SKM-1 (cell line): ENCODE results near the gene CHCHD6.

Experiments
- DNase-seq: peaks from one replicate; lab custom pipeline; 2025; ENCODE audit not compliant: unreplicated experiment; lab: John Stamatoyannopoulos, UW

Gene CHCHD6

DNA sequence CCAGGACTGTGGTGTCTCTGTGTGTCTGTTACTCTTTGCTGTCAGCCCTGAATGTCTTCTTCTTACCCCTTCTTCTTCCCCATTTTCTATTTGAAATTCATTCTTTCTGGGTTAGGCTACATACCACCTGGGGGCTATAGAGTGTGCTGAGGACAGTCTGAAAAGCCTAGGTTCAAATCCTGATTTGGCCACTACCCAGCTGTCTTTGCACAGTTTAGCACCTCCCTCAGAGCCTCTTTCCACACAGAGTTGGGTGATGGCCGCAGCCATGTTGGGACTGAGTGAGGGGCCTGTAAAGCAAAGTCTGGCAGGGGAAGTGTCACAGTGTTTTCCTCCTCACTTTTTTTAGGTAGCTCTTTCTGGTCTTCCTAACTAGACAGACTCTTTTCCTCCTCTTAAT, 113.7 kb downstream of the CHCHD6 start:
- no peak for DNase-seq

DNA sequence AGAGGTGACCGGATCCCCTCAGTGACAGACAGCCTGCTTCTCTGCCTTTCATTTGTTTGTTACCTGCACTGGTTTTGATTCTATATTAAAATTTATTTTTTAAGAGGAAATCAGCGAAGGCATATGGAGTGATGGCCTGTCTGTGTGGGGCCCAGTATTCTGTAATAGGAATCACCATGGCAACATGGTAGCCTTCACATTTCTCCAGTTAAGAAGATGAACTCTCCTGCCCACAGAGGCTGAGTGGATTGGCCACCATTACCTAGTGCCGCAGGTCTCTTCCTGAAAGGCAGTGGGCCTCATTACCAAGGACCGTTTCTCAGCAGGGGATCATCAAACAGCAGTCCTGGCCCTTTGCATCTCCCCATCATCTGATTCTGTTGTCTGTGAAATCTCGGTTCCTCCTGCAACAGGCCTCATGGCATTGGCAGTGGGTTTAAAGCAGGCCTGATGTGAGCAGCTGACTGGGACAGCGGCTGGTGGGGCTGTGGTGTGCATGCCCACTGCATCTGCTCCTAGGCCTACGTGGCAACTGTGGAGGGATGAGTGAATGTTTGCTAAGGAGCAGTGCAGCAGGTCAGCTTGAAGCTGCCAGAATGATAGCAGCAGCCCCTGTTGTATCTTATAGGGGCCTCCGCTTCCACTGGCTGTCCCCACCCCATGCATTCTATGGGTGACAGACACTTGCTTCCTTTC, 114.5 kb downstream of the CHCHD6 start:
- DNase-seq: no peak

DNA sequence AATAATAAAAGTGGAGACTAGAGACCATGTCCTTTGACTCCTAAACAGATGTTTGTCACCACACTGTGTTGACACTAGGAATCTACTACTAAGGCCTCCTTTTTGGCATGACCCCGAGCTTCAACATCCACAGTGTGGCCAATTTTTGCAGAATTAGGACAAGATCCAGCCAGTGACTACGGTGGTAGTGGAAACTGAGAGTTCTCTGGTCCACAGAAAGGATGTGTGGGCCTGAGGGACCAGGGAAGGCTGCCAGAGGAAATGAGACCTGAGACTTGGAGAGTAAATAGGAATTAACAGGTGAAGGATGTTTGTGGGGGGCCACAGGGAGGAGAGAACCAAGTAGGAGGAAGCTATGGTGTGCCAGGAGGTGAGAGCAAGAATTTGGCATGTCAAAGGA, 122.7 kb downstream of the CHCHD6 start:
- DNase-seq: no peak

DNA sequence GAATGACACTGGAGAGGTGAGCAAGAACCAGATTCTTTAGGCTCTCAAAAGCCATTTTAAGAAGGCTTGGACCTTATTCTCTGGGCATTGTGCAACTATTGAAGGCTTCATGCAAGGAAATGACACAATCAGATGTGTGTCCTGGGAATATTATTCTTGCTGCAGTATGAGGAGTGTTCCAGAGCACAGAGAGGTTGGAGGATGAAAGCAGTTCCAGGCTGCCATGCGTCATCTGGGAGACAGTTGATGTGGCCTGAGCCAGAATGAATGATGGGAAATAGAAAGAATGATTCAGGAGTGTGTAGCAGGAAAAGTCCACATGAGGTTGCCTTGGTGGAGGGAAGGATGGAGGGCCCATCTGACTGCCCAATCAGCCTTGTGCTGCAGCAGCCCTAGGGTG, 123.1 kb downstream of the CHCHD6 start:
- no peak for DNase-seq

DNA sequence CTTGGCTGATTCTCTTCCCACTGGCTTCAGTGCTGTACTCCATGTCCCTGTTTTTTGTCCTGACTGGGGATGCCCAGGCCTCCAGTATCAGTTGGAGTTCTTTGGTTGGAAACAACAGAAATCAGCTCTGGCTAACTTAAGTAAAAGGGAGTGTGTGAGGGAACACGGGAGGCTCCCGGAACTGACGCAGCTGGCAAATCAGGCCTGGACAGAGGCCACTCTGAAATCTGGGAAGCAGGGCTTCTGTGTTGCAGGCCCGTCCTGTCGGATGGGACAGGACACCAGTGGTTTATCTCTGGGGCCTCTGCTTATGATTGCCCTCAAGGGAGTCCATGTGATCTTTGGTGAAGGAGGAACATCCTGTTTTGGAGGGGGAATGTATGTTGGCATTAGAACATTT, 124.3 kb downstream of the CHCHD6 start:
- DNase-seq: no peak

DNA sequence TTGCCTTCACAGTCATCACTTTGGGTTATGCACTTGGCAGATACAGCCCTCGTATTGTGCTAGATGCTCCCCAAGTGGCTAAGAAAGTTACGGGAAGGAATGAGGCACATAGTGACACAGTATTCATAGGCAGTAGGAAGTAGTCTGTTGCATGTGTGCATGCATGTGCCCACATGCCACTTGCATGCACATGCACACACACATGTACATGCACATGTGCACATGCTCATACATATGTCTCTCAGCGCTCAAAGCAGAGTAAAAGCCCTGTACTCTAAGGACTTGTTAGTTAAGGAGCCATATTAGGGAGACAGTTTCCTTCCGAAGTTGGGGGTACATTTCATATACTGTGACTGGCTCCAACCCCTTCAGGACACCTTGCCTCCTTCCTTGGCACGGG, 128.9 kb downstream of the CHCHD6 start:
- DNase-seq: no peak

DNA sequence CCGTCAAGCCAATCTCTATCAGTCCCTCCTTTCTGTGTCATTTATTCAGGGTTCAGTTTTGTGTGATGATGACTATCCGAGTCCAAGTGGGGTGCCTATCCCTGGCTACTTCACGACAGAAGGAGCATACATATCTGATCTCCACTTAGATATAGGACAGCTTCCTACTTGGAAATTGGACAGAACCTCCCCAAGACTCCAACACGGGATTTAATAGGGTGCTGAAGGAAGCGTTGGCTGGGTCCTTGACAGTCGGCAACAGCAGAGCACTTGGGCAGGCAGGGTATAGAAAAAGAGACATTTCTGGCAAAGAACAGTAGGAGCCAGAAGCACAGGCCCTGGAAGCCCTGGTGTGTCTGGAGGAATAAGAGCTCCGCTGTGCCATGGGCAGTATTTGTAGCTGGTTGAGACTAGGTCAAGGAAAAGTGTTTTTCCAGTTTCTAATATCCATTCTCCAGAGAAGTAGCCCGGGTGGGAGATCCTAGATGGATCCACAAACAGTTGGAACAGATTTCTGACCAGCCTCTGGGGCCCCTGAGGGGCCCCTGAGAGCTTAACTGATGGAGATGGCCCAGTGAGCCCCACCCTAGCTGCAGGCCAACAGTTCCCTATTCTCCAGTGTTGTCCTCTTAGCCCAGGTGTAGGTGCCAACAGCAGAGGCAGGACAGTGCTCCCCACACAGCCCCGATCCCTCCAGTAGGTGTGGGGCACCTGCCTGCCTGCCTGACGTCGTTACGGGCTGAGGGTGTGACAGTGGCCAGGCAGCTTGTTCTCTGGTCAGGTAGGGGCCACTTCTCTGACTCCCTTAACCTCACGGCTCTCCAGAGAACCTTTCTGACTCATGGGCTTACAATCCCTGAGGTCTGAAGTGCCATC, 130.8 kb downstream of the CHCHD6 start:
- no peak for DNase-seq

DNA sequence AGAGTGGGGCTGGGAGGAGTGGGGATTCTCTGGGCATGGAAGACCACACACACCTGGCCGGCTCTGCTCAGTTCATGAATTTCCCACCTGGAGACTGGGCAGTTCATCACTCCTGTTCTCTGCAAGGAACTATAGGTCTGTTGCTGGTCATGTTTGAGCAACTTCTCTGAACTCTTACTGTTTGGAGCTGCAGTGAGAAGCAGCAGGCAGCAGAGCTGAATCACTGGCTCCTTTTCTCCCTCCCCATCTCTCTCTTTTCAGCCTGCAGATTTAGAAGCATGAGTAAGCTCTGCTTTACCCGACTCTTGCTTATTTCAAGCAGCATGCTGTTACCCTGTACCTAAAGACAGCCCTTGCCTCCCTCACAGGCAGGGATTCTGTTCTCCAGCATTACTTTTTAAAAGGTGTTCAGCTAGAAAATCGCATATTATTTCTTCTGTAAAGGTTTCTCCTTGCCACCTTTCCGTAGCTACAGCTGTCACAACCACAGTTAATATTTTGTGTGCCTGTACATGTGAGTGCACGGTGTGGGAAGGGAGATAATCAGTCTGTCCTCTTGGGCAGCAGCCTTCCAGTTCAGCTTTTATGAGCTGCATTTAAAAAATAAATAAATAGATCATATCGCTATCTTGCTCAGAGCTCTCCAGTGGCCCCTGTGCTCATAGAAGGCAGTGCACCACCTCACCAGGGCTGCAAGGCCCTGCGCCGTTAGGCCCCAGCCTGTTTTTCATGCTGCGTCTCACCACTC, 131.6 kb downstream of the CHCHD6 start:
- no peak for DNase-seq

DNA sequence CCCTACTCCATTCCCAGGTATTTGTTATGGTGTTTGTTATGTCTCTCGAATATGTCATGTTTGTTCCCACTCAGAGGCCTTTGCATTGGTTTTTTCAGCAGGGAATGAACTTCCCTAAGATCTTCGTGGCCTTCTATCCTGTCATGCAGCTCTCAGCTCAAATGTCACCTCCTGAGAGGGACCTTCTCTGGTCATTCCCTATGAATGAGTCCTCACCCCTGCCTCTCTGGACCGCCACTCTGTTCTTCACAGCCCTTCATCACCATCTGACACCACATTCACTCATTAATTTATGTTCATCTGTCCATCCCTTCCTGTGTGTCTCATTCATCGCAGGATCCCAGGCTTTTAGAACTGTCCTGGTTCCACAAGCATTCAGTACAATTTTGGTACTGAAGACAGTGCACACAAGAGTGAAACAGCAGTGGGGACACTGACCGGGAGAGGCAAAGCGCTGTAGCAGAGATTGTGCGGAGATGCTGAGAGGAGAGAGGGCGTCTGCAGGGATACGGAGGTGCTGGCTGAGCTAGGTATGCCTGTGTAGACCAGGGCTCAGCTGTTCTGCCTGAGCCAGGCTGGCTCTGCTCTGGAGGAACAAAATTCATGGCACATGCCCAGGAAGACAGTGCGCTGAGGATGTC, 132.3 kb downstream of the CHCHD6 start:
- DNase-seq: no peak

DNA sequence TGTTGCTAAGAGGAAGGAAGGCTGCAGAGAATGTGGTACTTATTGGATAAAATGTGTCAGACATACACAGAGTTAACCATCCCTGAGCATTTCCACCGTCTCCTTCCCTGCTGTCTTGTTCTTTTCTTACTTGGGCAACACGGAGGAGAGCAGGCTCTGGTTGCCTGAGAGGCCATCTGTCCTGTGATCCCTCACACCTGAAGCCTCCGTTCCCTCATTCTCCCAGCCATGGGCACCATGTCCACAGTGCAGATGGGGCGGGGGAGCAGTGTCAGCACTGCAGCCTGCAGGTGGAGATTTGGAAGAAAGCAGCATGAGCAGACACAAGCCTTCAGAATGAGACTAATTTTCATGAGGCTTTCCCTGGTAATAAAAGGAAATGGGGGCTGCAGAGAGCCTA, 133.7 kb downstream of the CHCHD6 start:
- no peak for DNase-seq

DNA sequence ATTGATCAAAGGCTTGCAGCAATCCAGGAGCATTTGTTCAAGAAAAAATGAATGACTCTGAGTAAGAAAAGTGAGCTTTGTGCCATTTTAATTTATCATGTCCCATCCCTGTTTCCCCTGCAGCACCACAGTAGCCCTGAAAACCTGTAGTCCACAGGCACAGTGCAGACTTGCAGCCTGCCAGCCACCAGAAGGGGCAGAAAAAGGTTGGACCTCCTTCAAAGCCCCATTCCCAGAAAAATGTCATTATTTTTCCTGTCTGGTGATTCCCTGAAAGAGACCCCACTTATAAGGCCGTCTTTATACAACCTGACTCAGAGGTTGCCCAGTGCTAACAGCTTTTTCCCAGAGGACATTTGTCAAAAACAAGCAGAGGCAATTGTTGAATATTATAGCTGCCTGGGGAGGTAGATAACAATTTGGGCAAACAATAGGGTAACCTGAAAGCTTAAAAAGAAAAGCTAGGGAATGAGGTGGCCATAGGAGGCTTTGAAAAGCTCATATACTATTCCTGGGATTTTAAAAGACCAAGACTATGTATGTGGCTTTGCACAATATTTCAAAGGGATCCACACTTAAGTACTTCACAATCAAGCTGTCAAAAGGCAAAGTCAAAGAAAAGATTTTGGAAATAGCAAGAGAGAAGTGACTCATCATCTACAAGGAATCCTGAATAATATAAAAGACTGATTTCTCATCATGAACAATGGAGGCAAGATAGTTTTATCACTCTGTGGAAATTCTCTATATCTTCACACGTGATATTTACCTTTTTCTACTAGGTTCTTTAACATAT, 142.1 kb downstream of the CHCHD6 start:
- DNase-seq: no peak

DNA sequence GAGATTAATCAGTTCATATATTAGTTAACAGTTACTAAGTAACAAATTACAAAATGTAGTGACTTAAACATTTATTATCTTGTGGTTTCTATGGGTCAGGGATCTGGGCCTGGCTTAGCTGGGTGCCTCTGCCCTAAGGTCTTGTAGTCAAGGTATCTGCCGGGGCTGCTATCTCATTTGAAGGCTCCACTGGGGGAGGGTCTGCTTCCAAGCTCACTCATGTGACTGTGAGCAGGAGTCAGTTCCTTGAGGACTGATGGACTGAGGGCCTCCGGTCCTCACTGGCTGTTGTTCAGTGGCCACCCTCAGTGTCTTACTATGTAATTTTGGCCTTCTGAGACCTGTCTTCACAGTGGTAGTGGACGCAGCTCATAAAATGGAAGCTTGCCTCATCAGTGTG, 143.0 kb downstream of the CHCHD6 start:
- no peak for DNase-seq

DNA sequence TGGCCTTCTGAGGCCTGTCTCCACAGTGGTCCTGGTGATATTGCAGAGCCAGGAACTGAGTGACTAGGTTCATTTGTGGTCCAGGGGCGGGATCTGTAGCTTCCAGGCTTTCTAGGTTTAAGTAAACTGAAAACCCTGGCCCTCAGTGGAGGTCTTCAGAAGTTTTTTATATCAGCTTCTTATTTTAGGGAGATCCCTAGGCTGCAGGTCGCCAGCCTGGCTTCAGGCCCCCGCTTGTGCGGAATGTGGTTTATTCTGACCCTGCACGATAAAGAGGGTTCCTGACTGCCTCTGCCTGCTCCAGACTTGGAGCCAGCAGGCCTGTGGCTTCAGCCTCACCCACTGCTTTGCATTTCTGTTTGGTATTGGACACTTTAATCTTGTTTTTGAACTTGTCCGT, 145.0 kb downstream of the CHCHD6 start:
- DNase-seq: no peak

DNA sequence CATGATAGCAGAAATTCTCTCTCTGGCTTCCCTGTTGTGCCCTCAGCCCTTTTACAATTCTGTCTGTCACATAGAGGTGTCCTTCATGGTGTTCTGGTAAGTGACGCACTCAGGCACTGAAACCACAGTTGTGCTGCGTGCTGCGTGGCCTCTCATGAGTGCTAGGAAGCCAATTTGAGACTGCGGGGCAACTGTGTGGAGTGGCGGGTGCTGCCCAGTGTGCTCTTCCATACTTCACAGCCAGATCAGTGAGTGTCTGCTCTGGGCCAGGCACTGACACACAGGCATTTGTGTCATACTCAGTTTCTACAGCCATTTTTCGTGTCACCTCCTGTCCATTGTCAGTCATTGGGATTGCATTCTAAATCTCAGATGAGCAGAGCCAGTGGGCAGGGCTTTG, 145.7 kb downstream of the CHCHD6 start:
- DNase-seq: no peak

DNA sequence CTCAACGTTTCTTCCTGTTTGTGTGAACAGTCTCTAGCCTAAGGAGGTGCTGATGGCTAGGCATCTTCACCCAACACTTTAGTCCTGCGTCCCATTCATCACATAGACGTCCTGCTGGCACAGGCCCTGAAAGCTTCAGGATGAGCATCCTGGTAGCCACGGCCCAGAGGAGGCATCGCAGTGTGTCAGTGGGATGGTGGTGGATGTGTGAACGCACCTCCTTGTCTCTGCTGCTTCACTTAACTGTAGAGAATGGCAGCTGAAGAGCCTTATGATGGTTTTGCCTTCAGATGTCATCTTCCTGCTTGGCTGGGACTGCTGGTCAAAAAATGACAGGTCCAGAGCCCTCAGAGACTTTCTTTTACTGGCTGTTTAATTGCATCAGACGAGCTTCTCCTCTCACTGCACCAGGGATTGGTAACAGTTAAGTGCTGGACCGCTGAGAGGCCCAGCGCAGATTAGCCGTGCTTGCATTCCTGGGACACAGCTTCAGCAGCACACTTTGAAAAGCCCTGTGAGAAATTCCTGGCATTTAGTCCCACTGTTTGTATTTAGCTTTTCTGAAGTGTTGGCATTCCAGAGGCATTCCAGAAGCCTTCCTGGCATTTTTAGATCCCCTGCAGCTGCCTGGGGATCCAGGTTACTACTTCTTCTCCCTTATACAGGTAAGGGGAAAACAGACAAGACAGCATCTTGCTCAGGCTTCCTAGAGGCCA, 146.5 kb downstream of the CHCHD6 start:
- no peak for DNase-seq

DNA sequence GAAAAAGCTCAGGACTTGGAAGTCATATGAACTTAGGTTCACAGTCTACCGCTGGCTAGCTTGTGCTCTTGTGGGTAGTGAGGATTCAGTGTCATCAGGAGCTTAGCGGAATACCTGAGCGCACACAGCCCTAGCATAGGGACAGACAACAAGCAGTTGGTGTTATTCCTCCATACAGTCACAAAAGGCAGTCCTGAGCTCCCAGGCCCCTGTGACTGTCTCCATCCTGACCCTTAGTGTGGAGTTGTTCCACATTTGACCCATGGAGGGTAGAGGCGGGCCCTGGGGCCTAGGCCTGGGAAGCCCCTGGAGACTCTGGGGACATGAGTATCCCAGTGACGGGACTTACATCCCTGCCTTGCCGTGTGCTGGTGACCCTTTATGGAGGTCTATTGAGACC, 147.3 kb downstream of the CHCHD6 start:
- no peak for DNase-seq

DNA sequence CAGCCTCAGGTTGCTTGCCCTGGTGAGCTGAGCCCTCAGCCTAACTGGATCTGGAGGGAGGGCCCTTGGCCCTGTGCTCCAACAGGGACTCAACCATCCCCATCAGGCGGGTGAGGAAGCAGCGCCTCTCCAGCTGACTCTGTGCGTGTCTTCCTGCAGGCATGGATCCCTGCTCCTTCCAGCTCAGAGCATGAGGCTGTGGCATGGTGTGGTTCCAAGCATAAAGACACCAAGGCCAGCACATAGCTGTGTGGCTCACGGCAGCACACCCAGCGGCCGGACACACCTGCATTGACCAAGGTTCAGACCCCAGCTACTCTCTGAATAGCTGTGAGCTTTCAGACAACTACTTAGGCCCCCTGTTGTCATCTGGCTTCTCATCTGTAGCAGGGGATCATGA, 147.9 kb downstream of the CHCHD6 start:
- no peak for DNase-seq

DNA sequence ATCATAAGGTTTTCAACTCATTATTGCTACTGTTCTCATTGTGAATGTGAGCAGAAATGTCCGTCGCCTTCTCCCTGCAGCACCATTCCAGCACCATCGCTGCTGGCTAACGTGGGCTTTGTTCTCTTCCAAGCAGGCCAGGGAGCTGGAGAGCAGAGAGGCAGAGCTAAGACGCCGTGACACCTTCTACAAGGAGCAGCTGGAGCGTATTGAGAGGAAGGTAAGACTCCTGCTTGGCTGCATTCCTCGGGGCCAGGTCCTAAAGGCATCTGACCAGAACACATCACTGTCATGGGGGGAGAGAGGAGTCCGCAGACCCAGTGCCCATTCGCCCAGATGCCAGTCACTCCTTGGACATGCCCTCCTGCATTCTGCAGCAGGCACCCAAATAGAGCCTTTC, 148.5 kb downstream of the CHCHD6 start:
- no peak for DNase-seq

DNA sequence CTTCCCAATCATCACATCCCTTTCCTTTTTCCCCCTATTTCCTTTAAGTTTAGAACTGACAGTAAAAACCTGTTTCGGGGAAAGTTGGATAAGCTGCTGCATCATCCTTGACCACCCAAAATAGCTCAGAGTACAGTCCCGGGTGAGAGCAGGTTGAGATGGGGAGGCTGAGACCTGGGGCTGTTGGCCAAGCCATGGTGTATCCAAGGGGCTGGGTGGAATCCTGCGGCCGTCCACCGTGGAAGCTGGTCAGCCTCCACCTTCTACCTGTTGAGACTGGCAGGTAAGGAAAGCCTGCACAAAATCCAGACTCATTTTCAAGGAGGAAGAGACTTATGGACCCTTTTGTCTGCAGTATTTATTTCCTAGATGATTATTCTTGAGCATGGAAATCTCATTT, 150.6 kb downstream of the CHCHD6 start:
- DNase-seq: no peak

DNA sequence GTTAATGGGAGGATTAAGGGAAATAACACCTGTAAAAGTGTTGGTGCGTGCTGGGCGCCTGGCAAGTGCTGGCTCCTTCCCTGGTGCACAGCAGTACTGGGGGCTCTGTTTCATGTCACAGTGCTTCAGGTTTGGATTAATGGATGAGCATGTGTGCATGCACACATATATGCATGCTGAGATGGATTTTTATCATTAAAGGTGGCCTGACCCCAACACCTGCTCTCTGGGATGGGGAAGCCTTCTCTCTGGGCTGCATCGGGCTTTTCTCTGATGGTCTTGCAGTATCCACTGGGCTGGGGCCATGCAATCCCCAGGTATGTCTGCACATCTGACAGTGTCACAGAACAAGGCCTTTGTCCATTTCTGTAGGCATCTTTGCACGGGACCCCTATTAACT, 151.3 kb downstream of the CHCHD6 start:
- DNase-seq: no peak
